HG03565 (cell line): ENCODE results near the gene SAP30BP.

Experiments
- ATAC-seq: cut with Tn5 transposase; IDR thresholded peaks from one replicate; pipeline ENCODE4 v1.9.1; 2021; ENCODE audit warnings: mild to moderate bottlenecking, moderate library complexity; ENCODE audit not compliant: unreplicated experiment

Gene SAP30BP

GRCh38 chr17:75755205-75755901 lies 88.2 kb downstream of the SAP30BP start:
- ATAC-seq: no peak

- no peak for ATAC-seq
These were observed 88.9 kb downstream of the SAP30BP start for GRCh38 chr17:75755990-75756389.

GRCh38 chr17:75756451-75757085 lies 89.4 kb downstream of the SAP30BP start:
- ATAC-seq: no peak

- ATAC-seq: no peak
These were observed 90.0 kb downstream of the SAP30BP start for GRCh38 chr17:75757086-75757681.
